Right lobe of liver (tissue), 4 donors: ENCODE measurements around the gene RAD23A.

Source experiments
- CTCF ChIP-seq, 4 donors: fragments of 200-600 bp in 3 of 4; fragments of 450-650 bp in 1 of 4; IDR thresholded peaks; one replicate each; pipeline versions ENCODE4 v1.5.1 to v1.8.0; 2016 to 2022; ENCODE audit warnings: antibody characterized with exemption in 4 of 4, mild to moderate bottlenecking in 2 of 4
- POLR2A ChIP-seq: fragments of 450-650 bp; IDR thresholded peaks from one replicate; pipeline ENCODE4 v1.6.1; 2017; ENCODE audit warnings: antibody characterized with exemption, mild to moderate bottlenecking
- donor health status: DM: no; HTN: no; CAD: no.
- donor health status: DM: no; HTN: no; CAD: no.
- donor health status: DM: no; HTN: yes; CAD: no.

- no peak for TF ChIP-seq CTCF (IDR thresholded peaks at IDR 0.05)
- TF ChIP-seq POLR2A, result no peak
Measured at GRCh38 chr19:12975221-12975741, 29.6 kb downstream of the RAD23A start.
